ENCODE measurements around the gene SPAG17. TPM values are rescaled to one million over a fixed set of nuclear protein-coding genes. Genes with fewer than 3 reads are reported as not detected.

Gene SPAG17
- total RNA-seq, 1 experiment from 2014 or later = 0.52 TPM

DNA sequence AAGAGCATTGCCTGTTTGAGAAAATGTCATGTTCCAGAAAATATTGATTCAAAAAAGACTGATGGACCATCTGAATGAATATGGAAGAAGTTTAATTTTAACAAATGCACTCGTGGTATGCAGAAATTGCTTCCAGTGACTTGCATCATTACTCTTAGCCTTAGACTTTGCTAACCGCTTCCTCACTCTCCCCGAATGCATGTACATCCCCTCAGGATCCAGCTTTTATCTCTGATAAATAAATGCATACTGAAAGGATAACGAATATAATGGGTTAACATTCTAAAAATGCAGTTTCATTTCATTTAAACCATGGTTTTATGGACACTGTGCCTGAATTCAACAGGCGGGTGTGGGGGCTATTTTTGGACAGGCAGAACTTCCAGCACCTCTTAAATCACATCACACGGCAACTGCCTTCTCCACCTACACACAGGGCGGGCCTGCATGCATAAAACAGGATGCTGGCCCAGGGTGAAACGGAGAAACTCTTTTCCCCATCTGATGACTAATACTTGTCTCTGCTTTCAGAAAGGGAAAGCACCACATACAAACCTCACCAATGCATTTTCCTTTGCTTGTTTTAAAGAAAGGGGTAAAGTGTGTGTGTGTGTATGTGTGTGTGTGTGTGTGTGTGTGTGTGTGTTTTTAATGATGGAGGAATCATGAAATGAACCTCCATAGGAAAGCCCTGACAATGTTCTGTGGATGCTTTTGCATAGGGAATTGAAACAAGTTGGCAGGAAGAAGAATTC, 48.7 kb downstream of the SPAG17 start:
- no peak for DNase-seq (ENCODE audit: low spot score)
- H3K4me1 Mint-ChIP-seq = peaks cover 28% of the 10 kb centered on the region
- no peak overlapping the region for H3K27ac Mint-ChIP-seq
- no peaks in the 10 kb centered on the region for H3K27me3 Mint-ChIP-seq (ENCODE audit: low read depth)
- TF ChIP-seq NFE2L1 (CRISPR knock-in tag; IDR thresholded peaks at IDR 0.05) = no peak
- H3K36me3 Mint-ChIP-seq = peaks cover 6% of the 10 kb centered on the region; the same call in 1 of the 2 replicates
- POLR2A ChIA-PET = no interaction called here
- CTCF ChIA-PET = interaction anchor here (1.8 kb wide), 1 partner anchor 59 kb away, joined by 4 read pairs; no protein-coding TSS in a partner anchor
- H3K9me3 Mint-ChIP-seq = peaks cover 9% of the 10 kb centered on the region
- H3K4me3 Mint-ChIP-seq = no peak overlapping the region
- no peak; the same call in 1 of the 2 replicates for ATAC-seq

DNA sequence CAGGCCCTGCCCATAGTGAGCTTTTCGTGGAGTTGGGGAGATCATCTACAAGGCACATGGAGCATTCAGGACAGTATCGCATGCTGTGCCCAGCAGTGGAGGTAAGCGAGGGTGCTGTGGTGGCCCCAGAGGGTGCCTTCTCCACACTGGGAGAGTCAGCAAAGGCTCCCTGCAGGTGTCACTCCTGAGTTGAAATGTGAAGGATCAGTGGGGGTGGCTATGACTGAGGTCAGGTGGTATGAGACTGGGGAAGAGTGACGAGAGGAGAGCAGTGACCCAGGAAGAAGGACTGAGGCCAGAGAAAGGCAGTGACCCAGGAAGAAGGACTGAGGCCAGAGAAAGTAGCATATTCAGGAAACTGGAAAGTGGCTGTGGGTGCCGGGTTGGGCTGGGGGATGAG, 53.0 kb downstream of the SPAG17 start:
- CTCF ChIA-PET = no interaction called here

DNA sequence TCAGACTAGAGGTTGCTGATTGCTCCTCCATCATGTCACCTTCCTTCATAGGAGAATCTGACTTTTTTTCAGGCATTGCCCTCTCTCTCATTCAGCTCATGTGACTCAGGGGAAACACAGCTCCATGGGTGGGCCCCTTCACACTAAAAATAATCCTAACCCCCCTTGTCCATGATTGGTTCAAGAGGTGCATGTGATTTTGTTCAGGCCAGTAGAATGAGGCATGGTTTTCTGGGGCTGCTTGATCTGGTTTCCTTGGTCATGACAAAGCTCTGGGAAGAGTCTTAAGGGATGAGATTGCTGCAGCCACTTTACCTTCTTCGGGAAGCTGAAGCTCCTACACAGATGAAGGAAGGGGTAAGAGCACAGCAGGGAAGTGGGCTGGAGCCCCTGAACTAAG, 56.3 kb downstream of the SPAG17 start:
- TF ChIP-seq HMGA2 (CRISPR knock-in tag; IDR thresholded peaks at IDR 0.05) (no peak), GRHL2 (CRISPR knock-in tag; IDR thresholded peaks at IDR 0.05; ENCODE audit: insufficient replicate concordance, severe bottlenecking) (no peak), ELF4 (CRISPR knock-in tag; IDR thresholded peaks at IDR 0.05; ENCODE audit: low read depth) (no peak), TEAD4 (CRISPR knock-in tag; IDR thresholded peaks at IDR 0.05) (no peak), ZNF671 (CRISPR knock-in tag; IDR thresholded peaks at IDR 0.05) (no peak), ZNF396 (CRISPR knock-in tag; IDR thresholded peaks at IDR 0.05; ENCODE audit: borderline replicate concordance) (no peak), ZNF263 (CRISPR knock-in tag; IDR thresholded peaks at IDR 0.05; ENCODE audit: low read depth) (no peak), ZNF317 (CRISPR knock-in tag; IDR thresholded peaks at IDR 0.05; ENCODE audit: borderline replicate concordance, low read depth) (no peak), ATF1 (CRISPR knock-in tag; IDR thresholded peaks at IDR 0.05) (no peak), CREB1 (CRISPR knock-in tag; IDR thresholded peaks at IDR 0.05) (no peak), FOXK1 (CRISPR knock-in tag; IDR thresholded peaks at IDR 0.05) (no peak), ETV6 (CRISPR knock-in tag; IDR thresholded peaks at IDR 0.05) (no peak), MXD4 (CRISPR knock-in tag; IDR thresholded peaks at IDR 0.05; ENCODE audit: borderline replicate concordance) (no peak), ZNF138 (CRISPR knock-in tag; conservative IDR thresholded peaks at IDR 0.05) (no peak), ZNF219 (CRISPR knock-in tag; IDR thresholded peaks at IDR 0.05; ENCODE audit: borderline replicate concordance) (no peak), FOXJ3 (CRISPR knock-in tag; IDR thresholded peaks at IDR 0.05; ENCODE audit: borderline replicate concordance) (no peak)
- TF ChIP-seq, protein P1, sequence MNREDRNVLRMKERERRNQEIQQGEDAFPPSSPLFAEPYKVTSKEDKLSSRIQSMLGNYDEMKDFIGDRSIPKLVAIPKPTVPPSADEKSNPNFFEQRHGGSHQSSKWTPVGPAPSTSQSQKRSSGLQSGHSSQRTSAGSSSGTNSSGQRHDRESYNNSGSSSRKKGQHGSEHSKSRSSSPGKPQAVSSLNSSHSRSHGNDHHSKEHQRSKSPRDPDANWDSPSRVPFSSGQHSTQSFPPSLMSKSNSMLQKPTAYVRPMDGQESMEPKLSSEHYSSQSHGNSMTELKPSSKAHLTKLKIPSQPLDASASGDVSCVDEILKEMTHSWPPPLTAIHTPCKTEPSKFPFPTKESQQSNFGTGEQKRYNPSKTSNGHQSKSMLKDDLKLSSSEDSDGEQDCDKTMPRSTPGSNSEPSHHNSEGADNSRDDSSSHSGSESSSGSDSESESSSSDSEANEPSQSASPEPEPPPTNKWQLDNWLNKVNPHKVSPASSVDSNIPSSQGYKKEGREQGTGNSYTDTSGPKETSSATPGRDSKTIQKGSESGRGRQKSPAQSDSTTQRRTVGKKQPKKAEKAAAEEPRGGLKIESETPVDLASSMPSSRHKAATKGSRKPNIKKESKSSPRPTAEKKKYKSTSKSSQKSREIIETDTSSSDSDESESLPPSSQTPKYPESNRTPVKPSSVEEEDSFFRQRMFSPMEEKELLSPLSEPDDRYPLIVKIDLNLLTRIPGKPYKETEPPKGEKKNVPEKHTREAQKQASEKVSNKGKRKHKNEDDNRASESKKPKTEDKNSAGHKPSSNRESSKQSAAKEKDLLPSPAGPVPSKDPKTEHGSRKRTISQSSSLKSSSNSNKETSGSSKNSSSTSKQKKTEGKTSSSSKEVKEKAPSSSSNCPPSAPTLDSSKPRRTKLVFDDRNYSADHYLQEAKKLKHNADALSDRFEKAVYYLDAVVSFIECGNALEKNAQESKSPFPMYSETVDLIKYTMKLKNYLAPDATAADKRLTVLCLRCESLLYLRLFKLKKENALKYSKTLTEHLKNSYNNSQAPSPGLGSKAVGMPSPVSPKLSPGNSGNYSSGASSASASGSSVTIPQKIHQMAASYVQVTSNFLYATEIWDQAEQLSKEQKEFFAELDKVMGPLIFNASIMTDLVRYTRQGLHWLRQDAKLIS (CRISPR knock-in tag; IDR thresholded peaks at IDR 0.05; ENCODE audit: borderline replicate concordance) = no peak
- TF ChIP-seq, protein P2, sequence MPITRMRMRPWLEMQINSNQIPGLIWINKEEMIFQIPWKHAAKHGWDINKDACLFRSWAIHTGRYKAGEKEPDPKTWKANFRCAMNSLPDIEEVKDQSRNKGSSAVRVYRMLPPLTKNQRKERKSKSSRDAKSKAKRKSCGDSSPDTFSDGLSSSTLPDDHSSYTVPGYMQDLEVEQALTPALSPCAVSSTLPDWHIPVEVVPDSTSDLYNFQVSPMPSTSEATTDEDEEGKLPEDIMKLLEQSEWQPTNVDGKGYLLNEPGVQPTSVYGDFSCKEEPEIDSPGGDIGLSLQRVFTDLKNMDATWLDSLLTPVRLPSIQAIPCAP (CRISPR knock-in tag; IDR thresholded peaks at IDR 0.05) = no peak
- TF ChIP-seq, protein P3, sequence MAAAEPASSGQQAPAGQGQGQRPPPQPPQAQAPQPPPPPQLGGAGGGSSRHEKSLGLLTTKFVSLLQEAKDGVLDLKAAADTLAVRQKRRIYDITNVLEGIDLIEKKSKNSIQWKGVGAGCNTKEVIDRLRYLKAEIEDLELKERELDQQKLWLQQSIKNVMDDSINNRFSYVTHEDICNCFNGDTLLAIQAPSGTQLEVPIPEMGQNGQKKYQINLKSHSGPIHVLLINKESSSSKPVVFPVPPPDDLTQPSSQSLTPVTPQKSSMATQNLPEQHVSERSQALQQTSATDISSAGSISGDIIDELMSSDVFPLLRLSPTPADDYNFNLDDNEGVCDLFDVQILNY (CRISPR knock-in tag; IDR thresholded peaks at IDR 0.05) = no peak
- DNase-seq (ENCODE audit: low spot score) = no peak
- POLR2A ChIA-PET = no interaction called here
- Mint-ChIP-seq H3K4me1 (peaks cover 4% of the 10 kb centered on the region; the same call in 1 of the 2 replicates), H3K4me3 (no peak overlapping the region), H3K36me3 (no peaks in the 10 kb centered on the region), H3K9me3 (peaks cover 11% of the 10 kb centered on the region), H3K27ac (no peak overlapping the region), H3K27me3 (ENCODE audit: low read depth) (no peaks in the 10 kb centered on the region)
- no peak for ATAC-seq
- CTCF ChIA-PET = interaction anchor here (1.4 kb wide), 1 partner anchor 25 kb away, joined by 3 read pairs; no protein-coding TSS in a partner anchor

More for the DNA sequence above, 53.0 kb downstream of the SPAG17 start:
- H3K36me3 Mint-ChIP-seq = no peaks in the 10 kb centered on the region
- no peaks in the 10 kb centered on the region for H3K27me3 Mint-ChIP-seq (ENCODE audit: low read depth)
- POLR2A ChIA-PET = no interaction called here
- no peak; the same call in 1 of the 2 replicates for ATAC-seq
- no peak overlapping the region for H3K27ac Mint-ChIP-seq
- no peak for DNase-seq (ENCODE audit: low spot score)
- peaks cover 18% of the 10 kb centered on the region for H3K4me1 Mint-ChIP-seq
- H3K4me3 Mint-ChIP-seq = no peak overlapping the region
- H3K9me3 Mint-ChIP-seq = peaks cover 5% of the 10 kb centered on the region
- TF ChIP-seq GTF2I (CRISPR knock-in tag; conservative IDR thresholded peaks at IDR 0.05) (no peak), HMGA2 (CRISPR knock-in tag; IDR thresholded peaks at IDR 0.05) (no peak)

All from WTC11 (cell line).